ENCODE measurements around the gene PPP1R1B.

Gene PPP1R1B

DNA sequence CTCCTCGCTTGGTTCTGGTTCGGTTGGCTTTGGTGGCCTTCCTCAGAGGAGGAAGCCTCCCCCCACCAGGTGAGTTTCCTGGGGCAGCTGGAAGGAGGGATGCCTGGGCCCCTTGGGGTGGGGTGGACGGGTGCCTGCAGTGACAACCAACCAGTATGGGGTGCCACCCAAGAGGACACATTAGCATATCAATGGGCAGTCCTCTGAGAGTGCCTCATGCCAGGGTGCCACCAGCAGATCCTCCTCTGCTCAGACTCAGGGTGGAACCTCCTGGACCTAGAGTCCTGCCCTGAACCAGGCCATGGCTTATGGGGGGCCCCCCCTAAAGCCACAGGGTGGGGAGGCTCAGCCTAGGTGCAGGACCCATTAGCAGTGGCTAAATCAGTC is 2.7 kb downstream of the PPP1R1B start:
- no peak overlapping the region for H3K4me3 ChIP-seq (ENCODE audit: low read depth, low read length)
- DNase-seq (ENCODE audit: low read depth) = no peak
- TF ChIP-seq, protein P1, sequence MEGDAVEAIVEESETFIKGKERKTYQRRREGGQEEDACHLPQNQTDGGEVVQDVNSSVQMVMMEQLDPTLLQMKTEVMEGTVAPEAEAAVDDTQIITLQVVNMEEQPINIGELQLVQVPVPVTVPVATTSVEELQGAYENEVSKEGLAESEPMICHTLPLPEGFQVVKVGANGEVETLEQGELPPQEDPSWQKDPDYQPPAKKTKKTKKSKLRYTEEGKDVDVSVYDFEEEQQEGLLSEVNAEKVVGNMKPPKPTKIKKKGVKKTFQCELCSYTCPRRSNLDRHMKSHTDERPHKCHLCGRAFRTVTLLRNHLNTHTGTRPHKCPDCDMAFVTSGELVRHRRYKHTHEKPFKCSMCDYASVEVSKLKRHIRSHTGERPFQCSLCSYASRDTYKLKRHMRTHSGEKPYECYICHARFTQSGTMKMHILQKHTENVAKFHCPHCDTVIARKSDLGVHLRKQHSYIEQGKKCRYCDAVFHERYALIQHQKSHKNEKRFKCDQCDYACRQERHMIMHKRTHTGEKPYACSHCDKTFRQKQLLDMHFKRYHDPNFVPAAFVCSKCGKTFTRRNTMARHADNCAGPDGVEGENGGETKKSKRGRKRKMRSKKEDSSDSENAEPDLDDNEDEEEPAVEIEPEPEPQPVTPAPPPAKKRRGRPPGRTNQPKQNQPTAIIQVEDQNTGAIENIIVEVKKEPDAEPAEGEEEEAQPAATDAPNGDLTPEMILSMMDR (IDR thresholded peaks at IDR 0.05; ENCODE audit: control insufficient read depth, extremely low read depth, insufficient read depth) = no peak

DNA sequence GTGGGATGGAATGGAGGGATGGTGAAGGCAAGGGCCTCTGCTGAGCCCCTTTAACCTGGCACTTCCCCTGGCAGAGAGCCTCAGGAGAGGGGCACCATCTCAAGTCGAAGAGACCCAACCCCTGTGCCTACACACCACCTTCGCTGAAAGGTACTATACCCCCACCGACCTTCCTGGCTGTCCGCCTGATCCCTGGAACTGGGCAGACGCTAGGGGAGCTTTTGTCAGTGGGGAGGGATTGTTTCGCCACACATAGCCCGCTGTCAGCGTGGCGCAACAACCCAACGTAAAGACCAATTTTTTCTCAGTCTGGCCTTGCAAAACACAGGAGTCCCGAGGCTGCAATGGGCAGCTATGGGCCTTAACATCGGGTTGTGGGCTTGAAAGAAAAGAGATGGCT is 3.1 kb downstream of the PPP1R1B start:
- no peak overlapping the region for H3K4me3 ChIP-seq (ENCODE audit: low read depth, low read length)
- DNase-seq (ENCODE audit: low read depth) = no peak
- TF ChIP-seq, protein P1 (IDR thresholded peaks at IDR 0.05; ENCODE audit: control insufficient read depth, extremely low read depth, insufficient read depth) = no peak

DNA sequence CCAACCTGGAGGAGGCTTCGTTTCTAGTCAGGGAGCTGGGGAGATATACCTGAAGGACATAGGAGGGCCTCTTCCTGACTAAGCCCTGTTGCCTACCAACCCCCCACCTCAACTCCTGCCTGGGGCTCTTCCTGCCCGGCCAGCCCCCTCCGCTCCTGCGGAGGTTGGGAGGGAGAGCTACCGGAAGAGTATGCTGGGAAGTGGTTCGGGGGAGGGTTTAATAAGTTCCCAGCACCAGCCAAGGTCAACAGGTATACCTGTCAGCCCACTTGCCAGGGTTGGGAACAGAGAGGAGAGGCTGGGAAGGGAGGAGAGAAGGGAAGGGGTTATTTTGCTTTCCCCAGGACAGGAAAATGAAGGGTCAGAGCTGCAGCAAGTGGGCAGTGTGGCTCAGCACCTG is 4.7 kb downstream of the PPP1R1B start:
- H3K4me3 ChIP-seq (ENCODE audit: low read depth, low read length) = no peak overlapping the region
- peak; percentile 45 for DNase-seq (ENCODE audit: low read depth)
- TF ChIP-seq, protein P1 (IDR thresholded peaks at IDR 0.05; ENCODE audit: control insufficient read depth, extremely low read depth, insufficient read depth) = no peak

DNA sequence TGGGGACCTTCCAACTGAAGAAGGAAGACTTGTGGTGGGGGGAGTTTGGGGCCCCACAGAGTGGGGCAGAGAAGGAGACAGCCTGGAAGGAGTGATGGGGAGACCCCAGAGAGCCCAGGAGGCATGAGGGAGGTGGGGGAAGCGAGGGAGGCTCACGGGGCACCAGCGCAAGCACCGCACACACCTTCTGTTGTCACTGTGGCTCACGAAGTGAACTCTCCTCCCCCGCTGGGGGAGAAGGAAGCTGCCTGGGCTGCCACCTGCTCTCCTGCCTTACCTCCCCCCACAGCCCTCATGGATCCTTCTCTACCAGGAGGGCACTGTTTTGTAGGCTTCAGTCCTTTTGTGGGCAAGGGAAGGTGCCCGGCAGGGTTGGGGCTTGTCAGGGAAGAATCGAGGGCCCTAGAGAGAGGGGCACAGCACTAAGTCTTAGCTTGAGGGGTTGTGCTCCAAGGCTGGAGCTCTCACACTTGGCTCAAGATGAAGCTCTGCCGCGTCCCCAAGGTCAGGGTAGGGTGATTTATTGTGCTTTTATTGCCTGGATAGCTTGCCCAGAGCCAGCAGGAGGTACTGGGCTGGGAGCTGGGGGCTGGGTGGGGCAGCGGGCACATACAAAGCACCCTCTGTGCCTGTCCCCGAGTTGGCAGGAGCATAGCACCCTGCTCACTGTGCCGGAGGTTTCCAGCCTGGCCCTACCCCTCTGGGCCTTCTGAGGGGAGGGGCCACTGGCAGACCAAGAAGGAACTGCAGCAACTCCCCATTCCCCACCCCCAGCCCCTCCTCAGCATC is 5.6 kb downstream of the PPP1R1B start:
- TF ChIP-seq, protein P1 (IDR thresholded peaks at IDR 0.05; ENCODE audit: control insufficient read depth, extremely low read depth, insufficient read depth) = no peak
- no peak overlapping the region for H3K4me3 ChIP-seq (ENCODE audit: low read depth, low read length)
- no peak for DNase-seq (ENCODE audit: low read depth)

DNA sequence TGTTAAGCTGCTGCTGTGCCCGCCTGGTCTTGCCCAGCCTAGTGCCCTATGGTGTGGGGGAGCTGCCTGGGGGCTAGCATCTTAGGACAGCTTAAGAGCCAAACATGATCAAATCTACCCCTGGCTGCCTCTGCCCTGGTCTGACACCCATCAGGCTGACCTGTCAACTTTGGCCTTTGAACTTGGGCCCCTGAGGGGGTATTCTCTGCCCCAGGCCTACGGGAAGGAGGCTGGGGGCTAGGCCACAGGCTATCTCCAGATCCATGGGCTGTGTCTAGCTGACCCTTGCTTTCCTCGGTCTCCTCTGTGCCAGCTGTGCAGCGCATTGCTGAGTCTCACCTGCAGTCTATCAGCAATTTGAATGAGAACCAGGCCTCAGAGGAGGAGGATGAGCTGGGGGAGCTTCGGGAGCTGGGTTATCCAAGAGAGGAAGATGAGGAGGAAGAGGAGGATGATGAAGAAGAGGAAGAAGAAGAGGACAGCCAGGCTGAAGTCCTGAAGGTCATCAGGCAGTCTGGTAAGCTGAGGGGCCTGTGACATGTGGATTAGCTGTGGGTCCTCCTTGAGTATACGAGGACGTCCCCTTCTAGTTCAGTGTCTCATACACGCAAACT is 6.9 kb downstream of the PPP1R1B start:
- TF ChIP-seq, protein P1 (IDR thresholded peaks at IDR 0.05; ENCODE audit: control insufficient read depth, extremely low read depth, insufficient read depth) = no peak
- DNase-seq (ENCODE audit: low read depth) = no peak
- no peak overlapping the region for H3K4me3 ChIP-seq (ENCODE audit: low read depth, low read length)

DNA sequence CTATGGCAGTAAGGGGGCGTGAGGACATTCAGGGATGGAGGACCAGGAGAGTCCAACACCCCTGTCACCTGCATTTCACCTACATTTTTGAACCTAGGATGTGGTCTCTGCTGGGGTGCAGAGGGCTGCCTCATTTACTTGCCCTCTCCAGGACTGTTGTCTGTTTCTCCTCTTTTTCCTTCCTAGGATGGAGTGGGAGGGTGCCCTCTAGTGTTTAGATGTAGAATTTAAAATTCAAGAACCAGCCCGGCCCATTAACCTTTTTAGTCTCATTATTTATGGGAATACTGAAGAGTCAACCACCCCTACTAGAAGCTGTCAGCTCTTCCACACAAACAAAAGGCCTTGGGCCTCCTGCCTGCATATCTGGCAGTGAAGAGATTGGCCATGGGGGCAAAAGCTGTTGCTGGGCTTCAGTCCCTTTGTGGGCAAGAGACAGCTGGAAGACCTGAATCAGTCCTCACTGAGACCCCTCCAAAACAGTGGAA is 7.7 kb downstream of the PPP1R1B start:
- no peak overlapping the region for H3K4me3 ChIP-seq (ENCODE audit: low read depth, low read length)
- DNase-seq (ENCODE audit: low read depth) = no peak
- TF ChIP-seq, protein P1 (IDR thresholded peaks at IDR 0.05; ENCODE audit: control insufficient read depth, extremely low read depth, insufficient read depth) = peak; percentile 51

All from LNCaP clone FGC (cell line).